Measurements from ENCODE around the gene PTPRG. TPM values are rescaled to one million over a fixed set of nuclear protein-coding genes. Genes with fewer than 3 reads are reported as not detected.

The PTPRG gene
- total and polyA plus RNA-seq, 2 donors (not counting 3 experiments of a cell fraction or from before 2014, with no cell fraction given) = 8.9 to 39.1 TPM

DNA sequence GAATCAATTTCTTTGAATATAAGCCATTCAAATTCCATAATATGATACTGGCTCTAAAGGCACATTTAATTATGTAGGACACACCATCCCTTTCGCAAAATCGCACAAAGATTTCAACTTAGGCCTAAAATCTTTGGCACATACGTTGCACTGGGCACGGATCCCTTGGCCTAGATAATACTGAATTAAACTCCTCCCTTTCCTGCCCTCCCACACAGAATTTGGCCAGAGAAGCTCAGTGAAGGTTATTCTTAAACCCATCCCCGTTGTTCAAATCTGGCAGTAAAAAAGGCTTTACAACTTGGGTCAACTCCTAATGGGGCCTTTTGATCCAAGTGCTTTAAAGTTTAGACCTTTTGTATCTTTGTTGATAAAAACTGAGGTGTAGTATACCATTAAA, 247.2 kb downstream of the PTPRG start:
- H3K4me2 ChIP-seq (ENCODE audit: insufficient read depth, low read length) = no peak overlapping the region
- no peak overlapping the region for H3K4me3 ChIP-seq (replicated peaks in 1 of 3; ENCODE audit: insufficient read depth in 1 of 3, low read depth in 1 of 3, low read length in 3 of 3)
- ChIA-PET CTCF (interaction anchor here (1.2 to 1.8 kb wide), 3 partner anchors 12 to 244 kb away, joined by 3 to 5 read pairs (median 3); no protein-coding TSS in a partner anchor), POLR2A (no interaction called here)
- no peak overlapping the region for H3K27ac ChIP-seq (ENCODE audit: insufficient read depth, low read depth, low read length)
- intact Hi-C loops (cut with micrococcal nuclease) = no loop called here
- FAIRE-seq (no peak), DNase-seq (ENCODE audit: low read depth, low spot score) (no peak)
- H3K9me3 ChIP-seq (replicated peaks; ENCODE audit: control insufficient read depth, insufficient read depth, low read length) = no peaks in the 10 kb centered on the region
- no peaks in the 10 kb centered on the region for H3K79me2 ChIP-seq (ENCODE audit: control insufficient read depth, insufficient read depth, low read length)
- H2AFZ ChIP-seq (ENCODE audit: low read depth, low read length) = no peak overlapping the region
- TF ChIP-seq FOS (IDR thresholded peaks at IDR 0.05; ENCODE audit: borderline replicate concordance, insufficient read depth, low read length) (no peak), POLR2A (IDR thresholded peaks at IDR 0.05; ENCODE audit: low read depth, low read length) (no peak), POLR2AphosphoS5 (IDR thresholded peaks at IDR 0.05; ENCODE audit: insufficient read depth, low read depth, low read length) (no peak), MYC (IDR thresholded peaks at IDR 0.05; ENCODE audit: low read depth, low read length) (no peak), JUN (IDR thresholded peaks at IDR 0.05; ENCODE audit: borderline replicate concordance, insufficient read depth, insufficient read length, low read depth) (no peak), EZH2 (IDR thresholded peaks at IDR 0.05; ENCODE audit: borderline replicate concordance, low read depth, low read length, severe bottlenecking) (no peak), GATA2 (IDR thresholded peaks at IDR 0.05; ENCODE audit: insufficient read depth, insufficient read length, low read depth, low read length) (no peak)
- TF ChIP-seq, protein P1, sequence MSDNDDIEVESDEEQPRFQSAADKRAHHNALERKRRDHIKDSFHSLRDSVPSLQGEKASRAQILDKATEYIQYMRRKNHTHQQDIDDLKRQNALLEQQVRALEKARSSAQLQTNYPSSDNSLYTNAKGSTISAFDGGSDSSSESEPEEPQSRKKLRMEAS (IDR thresholded peaks at IDR 0.05; ENCODE audit: insufficient read depth, insufficient read length) = no peak
- TF ChIP-seq, protein P2, sequence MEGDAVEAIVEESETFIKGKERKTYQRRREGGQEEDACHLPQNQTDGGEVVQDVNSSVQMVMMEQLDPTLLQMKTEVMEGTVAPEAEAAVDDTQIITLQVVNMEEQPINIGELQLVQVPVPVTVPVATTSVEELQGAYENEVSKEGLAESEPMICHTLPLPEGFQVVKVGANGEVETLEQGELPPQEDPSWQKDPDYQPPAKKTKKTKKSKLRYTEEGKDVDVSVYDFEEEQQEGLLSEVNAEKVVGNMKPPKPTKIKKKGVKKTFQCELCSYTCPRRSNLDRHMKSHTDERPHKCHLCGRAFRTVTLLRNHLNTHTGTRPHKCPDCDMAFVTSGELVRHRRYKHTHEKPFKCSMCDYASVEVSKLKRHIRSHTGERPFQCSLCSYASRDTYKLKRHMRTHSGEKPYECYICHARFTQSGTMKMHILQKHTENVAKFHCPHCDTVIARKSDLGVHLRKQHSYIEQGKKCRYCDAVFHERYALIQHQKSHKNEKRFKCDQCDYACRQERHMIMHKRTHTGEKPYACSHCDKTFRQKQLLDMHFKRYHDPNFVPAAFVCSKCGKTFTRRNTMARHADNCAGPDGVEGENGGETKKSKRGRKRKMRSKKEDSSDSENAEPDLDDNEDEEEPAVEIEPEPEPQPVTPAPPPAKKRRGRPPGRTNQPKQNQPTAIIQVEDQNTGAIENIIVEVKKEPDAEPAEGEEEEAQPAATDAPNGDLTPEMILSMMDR (IDR thresholded peaks at IDR 0.05; ENCODE audit: extremely low read depth in 1 of 2, insufficient read depth in 1 of 2, low read depth in 1 of 2, low read length in 2 of 2) = no peak
- H4K20me1 ChIP-seq (replicated peaks; ENCODE audit: control insufficient read depth, extremely low read depth, insufficient read depth, low read length) = no peaks in the 10 kb centered on the region
- H3K9ac ChIP-seq (replicated peaks; ENCODE audit: extremely low read depth, insufficient read depth, low read length) = no peak overlapping the region
- H3K27me3 ChIP-seq (ENCODE audit: control insufficient read depth in 2 of 2, insufficient read depth in 2 of 2, low read length in 2 of 2) = no peaks in the 10 kb centered on the region
- H3K9me1 ChIP-seq (replicated peaks; ENCODE audit: control insufficient read depth, extremely low read depth, insufficient read depth, low read length) = no peaks in the 10 kb centered on the region
- dilution Hi-C loops (cut with MboI; ENCODE audit: extremely low pct_ligation_motif_present, low sequenced_read_pairs) = no loop called here
- BruUV-seq (replicated peaks) = no TSS peak
- no peaks in the 10 kb centered on the region for H3K36me3 ChIP-seq (ENCODE audit: control insufficient read depth in 2 of 2, extremely low read depth in 1 of 2, insufficient read depth in 2 of 2, low read length in 2 of 2)
- no peaks in the 10 kb centered on the region for H3K4me1 ChIP-seq (ENCODE audit: control insufficient read depth, extremely low read depth, insufficient read depth, low read length)
